GM23248 (cell line): ENCODE results near the gene BICDL2.

ENCODE experiments used
- EZH2 ChIP-seq: fragments of 200-600 bp; sonication (generic); IDR thresholded peaks from 2 replicates; pipeline ENCODE4 v1.6.1; 2018; ENCODE audit warnings: antibody characterized with exemption, mild to moderate bottlenecking; ENCODE audit not compliant: insufficient read depth, poor library complexity, severe bottlenecking
- EZH2phosphoT487 ChIP-seq: fragments of 200-600 bp; sonication (generic); IDR thresholded peaks from 2 replicates; pipeline ENCODE4 v1.6.1; 2018; ENCODE audit warnings: antibody characterized with exemption, moderate library complexity, mild to moderate bottlenecking, low read depth; ENCODE audit not compliant: insufficient read depth

- TF ChIP-seq EZH2 (no peak), EZH2phosphoT487 (no peak)
Measured at GRCh38 chr16:3060339-3061127, 23.8 kb upstream of the BICDL2 start.
